ENCODE results near the gene RNPS1.

Gene RNPS1

GRCh38 chr16:2238150-2238837 is 29.6 kb downstream of the RNPS1 start:
- DNase-seq: no peak

DNA sequence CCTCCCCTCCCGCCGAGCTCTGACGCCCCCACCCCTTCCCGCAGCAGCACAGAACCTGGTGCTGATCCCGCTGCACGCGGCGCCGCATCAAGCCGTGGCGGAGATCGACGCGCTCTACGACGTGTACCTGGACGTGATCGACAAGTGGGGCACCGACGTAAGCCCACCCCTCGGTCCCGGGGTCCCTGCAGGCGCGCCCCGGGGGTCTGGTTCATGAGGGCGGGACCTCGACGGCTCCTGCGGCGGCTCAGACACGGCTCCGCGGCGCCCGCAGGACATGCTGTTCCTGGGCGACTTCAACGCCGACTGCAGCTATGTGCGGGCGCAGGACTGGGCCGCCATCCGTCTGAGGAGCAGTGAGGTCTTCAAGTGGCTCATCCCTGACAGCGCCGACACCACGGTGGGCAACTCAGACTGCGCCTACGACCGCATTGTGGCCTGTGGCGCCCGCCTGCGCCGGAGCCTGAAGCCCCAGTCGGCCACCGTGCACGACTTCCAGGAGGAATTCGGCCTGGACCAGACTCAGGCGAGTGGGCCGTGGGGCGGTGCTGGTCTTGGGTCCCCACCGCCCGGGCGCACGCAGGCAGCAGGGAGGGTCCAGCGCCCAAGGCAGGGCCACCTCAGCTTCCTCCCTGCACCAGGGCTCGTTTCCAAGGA is 30.3 kb downstream of the RNPS1 start:
- intact Hi-C loops (cut with DNase I): no loop called here
- DNase-seq: no peak

More at GRCh38 chr16:2238150-2238837, 29.6 kb downstream of the RNPS1 start:
- intact Hi-C loops (cut with DNase I): no loop called here

- intact Hi-C loops (cut with DNase I): no loop called here
- no peak for DNase-seq
Measured at GRCh38 chr16:2237102-2237482, 30.8 kb downstream of the RNPS1 start.

DNA sequence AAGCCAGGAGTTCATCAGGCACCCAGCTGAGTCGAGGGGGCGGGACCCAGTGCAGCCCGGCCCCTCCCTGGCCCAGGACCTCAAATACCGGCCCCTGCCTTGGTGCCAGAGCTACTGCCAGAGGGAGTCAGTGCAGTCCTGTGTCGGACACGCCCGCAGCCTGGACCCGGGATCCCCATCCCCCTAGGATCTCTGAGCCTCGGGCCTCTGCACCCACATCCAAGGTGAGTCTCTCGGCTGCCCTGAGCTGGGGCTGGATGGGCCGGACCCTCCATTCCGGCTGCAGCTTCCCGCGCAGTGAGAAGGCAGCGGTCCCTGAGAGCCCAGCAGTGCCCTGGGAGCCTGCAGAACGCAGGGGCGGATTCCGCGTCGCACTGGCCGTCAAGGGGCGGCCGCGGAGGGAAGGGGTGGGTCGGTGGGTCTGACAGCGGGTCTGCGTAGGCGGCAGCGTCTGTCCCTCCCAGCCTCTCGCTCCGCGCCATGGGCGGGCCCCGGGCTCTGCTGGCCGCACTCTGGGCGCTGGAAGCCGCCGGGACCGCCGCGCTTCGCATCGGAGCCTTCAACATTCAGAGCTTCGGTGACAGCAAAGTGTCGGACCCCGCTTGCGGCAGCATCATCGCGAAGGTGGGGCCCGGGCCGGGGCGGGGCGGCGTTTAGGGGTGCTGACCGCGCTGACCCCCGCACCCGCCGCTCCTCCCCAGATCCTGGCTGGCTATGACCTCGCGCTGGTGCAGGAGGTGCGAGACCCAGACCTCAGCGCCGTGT is 31.4 kb downstream of the RNPS1 start, which contains the start of gene DNASE1L2:
TSS of gene DNASE1L2 (plus strand) at position 108 of the 765 bp plus-strand sequence. CDS start at position 481, 373 bp downstream.
- no peak for DNase-seq

DNA sequence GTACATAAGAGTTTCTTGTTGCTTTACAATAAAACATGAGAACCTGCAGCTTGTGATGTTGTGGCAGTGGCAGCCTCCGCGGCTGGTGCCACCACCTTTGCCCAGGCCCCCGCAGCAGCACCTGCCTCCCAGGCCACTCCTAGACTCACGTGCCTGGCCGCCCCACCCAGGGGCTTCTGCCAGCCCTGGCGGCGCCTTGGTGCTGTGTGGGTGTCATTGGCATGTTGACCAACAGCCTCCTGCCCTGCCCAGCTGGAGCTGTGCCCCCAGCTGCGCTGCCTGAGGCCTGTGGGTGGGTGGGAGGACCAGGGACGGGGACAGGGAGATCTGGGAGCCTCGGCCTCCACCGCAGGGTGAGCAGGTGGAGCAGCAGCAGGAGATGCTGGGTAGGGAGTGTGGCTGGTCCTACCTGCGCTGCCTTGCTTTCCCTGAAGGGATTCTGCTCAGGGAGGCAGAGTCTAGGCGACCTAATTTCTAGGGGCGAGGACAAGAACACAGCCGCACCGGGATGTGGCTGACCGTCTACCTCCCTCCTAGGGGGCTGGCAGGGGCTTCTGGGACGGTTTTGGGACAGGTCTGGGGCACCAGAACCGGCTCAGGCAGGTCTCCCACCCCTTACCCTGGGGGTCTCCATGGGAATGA is 32.1 kb downstream of the RNPS1 start:
- intact Hi-C loops (cut with DNase I): no loop called here
- DNase-seq: no peak

More for the DNA sequence above, 31.4 kb downstream of the RNPS1 start, which contains the start of gene DNASE1L2:
- intact Hi-C loops (cut with DNase I): no loop called here

DNA sequence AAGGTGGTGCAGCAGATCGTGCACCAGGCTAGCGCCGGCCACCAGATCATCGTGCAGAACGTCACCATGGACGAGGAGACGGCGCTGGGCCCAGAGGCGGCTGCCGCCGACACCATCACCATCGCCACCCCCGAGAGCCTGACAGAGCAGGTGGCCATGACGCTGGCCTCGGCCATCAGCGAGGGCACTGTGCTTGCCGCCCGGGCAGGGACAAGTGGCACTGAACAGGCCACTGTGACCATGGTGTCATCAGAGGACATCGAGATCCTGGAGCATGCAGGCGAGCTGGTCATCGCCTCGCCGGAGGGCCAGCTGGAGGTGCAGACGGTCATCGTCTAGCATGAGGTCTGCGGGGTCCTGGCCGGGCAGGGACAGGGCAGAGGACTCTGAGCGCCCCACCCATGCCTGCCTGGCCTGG is 32.7 kb downstream of the RNPS1 start:
- intact Hi-C loops (cut with DNase I): no loop called here
- no peak for DNase-seq

DNA sequence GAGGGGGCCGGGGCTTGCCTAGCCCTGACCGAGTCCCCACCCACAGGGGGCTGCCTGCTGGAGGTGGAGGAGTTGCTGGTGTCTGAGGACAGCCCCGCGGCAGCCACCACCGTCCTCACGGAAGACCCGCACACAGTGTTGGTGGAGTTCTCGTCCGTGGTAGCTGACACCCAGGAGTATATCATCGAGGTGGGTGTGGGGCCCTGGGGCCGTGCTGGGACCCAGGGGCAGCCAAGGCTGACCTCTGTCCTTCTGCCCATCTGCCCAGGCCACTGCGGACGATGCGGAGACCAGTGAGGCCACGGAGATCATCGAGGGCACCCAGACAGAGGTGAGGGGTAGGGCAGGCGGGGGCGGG is 33.1 kb downstream of the RNPS1 start:
- intact Hi-C loops (cut with DNase I): no loop called here
- DNase-seq: no peak

- DNase-seq: no peak
- intact Hi-C loops (cut with DNase I): no loop called here
Measured at GRCh38 chr16:2233872-2234812, 33.8 kb downstream of the RNPS1 start.

DNA sequence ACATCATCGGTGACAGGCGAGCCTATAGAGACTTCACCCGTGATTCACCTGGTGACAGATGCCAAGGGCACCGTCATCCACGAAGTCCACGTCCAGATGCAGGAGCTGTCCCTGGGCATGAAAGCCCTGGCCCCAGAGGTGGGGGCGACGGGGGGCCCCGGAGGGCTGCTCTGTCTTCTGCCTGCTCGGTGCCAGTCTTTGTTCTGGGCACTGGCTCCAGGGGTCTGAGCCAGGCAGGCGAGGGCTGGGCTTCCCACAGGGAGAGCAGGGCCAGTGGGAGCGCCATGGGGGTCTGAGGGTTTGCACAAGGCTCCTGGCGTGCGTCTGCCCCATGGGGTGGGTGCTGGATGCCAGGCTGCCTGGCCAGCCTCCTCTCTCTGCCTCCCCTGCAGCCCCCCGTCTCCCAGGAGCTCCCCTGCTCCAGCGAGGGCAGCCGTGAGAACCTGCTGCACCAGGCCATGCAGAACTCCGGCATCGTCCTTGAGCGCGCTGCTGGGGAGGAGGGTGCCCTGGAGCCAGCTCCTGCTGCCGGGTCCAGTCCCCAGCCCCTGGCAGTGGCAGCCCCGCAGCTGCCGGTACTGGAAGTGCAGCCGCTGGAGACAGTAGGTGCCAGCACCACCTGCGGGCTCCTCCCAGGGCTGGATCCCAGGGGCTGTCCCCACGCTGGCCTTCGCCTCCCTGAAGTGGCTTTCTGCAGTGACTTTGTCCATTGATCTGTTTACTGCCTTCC is 34.7 kb downstream of the RNPS1 start:
- DNase-seq: no peak
- intact Hi-C loops (cut with DNase I): no loop called here

DNA sequence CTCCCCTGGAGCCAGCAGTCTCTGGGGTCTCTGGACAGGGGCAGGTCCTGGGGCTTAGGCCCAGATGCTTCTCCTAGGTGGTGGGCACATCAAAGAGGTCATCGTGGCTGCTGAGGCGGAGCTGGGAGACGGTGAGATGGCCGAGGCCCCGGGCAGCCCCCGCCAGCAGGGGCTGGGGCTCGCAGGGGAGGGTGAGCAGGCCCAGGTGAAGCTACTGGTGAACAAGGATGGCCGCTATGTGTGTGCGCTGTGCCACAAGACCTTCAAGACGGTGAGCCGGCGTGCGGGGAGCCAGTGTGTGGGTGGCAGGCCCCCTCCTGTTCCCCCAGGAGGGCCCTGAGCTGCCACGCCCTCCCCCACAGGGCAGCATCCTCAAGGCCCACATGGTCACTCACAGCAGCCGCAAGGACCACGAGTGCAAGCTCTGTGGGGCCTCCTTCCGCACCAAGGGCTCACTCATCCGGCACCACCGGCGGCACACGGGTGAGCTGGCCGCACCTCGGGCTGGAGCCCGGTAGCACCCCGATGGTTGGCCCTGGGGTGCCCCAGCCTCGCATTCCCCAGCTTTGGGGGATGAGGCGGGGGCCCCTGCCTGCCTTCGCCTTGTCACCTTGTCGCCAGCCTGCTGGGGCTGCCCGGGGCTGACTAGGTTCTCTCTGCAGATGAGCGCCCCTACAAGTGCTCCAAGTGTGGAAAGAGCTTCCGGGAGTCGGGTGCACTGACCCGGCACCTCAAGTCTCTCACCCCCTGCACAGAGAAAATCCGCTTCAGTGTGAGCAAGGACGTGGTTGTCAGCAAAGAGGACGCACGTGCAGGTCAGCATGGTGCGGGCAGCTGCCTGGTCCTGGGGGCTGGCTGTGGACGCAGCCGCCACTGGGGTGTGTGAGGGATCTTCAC is 35.6 kb downstream of the RNPS1 start:
- intact Hi-C loops (cut with DNase I): no loop called here

GRCh38 chr16:2231016-2231931 is 36.7 kb downstream of the RNPS1 start:
- intact Hi-C loops (cut with DNase I): no loop called here
- DNase-seq: no peak

More for the DNA sequence above, 35.6 kb downstream of the RNPS1 start:
- no peak for DNase-seq

DNA sequence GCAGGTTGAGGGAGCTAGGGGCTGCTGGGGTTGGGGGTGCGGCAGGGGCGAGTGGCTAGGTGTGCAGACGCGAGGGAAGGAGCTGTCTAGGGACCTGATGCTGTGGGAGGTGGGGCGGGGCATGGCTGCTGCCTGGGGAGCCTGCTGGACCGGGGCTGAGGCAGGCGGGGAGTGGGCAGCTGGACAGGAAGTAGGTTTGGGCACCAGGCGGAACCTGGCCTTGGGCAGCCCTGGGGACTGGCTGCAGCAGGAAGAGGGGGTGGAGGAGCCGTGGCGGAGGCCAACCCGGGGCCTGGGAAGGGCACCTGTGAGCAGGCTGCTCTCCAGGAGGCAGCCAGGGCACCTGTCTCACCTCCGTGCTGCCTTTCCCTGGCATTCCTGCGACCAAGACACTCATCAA is 37.5 kb downstream of the RNPS1 start:
- DNase-seq: no peak
- intact Hi-C loops (cut with DNase I): no loop called here

DNA sequence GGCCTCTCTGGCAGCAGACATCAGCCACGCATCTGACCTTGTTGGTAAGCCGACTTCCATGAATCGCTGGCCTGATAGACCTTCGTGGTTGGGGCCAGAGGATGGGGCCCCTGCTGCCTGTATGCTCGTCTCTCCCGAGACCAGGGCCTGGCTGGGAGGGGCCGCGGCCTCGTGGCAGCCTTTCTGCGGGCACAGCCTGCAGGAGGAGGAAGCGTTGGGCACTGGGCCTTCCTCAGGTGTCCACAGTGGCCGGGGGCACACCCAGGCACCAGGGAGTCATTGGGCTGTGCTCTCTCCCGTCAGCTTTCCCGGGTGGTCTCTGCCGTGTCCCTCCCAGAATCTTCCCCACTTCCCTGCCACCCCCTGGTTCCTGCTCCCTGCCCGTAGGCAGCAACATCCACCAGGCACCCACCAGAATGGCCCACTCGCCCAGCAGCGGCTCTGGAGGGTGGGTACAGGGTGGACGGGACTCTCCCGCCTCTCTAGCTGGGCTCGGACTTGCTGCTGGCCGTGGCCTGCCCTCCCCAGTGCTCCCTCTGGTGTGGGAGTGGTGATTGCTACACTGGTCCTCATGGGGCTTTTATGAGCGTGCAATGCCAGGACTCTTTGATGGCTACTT is 38.2 kb downstream of the RNPS1 start:
- DNase-seq: no peak
- intact Hi-C loops (cut with DNase I): no loop called here

DNA sequence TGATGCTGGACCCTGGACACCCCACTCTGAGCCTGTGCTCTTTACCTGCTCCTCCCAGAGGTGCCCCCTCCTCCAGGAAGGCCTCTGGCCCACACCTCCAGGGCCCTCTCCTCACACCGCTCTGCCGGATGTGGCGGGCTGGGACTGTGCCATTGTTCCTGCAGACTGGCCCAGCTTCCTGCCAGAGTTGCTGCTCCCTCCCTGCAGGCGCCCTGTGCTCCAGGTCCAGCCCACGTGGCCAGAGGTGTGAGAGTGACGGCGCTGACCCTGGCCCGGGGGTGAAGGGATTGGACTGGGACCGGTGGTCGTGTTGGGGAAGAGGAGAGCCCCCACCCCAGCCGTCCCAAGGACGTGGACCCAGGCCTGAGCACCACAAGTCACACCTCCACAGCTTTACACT is 38.8 kb downstream of the RNPS1 start:
- intact Hi-C loops (cut with DNase I): no loop called here
- no peak for DNase-seq

- DNase-seq: no peak
- intact Hi-C loops (cut with DNase I): no loop called here
Measured at GRCh38 chr16:2228161-2228824, 39.6 kb downstream of the RNPS1 start.
